Neural cell (in vitro differentiated cells): ENCODE data around the gene TADA2B. TPM values are rescaled to one million over a fixed set of nuclear protein-coding genes. Genes with fewer than 3 reads are reported as not detected.

ENCODE experiments used
- H2AFZ ChIP-seq: fragments of 200-600, 300-800 bp; sonication (generic), shearing (Covaris generic); 2 replicates; pipeline ENCODE4 v1.6.0; 2014; ENCODE audit warnings: low read depth, mild to moderate bottlenecking, antibody characterized with exemption, low read length, moderate library complexity
- H3F3A ChIP-seq: fragments of 200-600 bp; shearing (Covaris generic); 2 replicates; pipeline ENCODE4 v1.6.1; 2016; ENCODE audit warnings: mild to moderate bottlenecking, moderate library complexity, mixed read lengths, antibody characterized with exemption, low read length; ENCODE audit not compliant: insufficient read depth, poor library complexity, severe bottlenecking
- H3K27ac ChIP-seq: fragments of 200-600, 300-800 bp; sonication (generic), shearing (Covaris generic); 2 replicates; pipeline ENCODE4 v1.5.1; 2014; ENCODE audit warnings: mild to moderate bottlenecking, low read length, moderate library complexity
- H3K27me3 ChIP-seq: fragments of 300-800, 200-600 bp; sonication (generic), shearing (Covaris generic); 2 replicates; pipeline ENCODE4 v1.6.0; 2014; ENCODE audit warnings: mild to moderate bottlenecking, low read depth, low read length, moderate library complexity; ENCODE audit not compliant: insufficient read depth
- H3K36me3 ChIP-seq: fragments of 300-800, 200-600 bp; sonication (generic), shearing (Covaris generic); 2 replicates; pipeline ENCODE4 v1.5.1; 2014; ENCODE audit warnings: mild to moderate bottlenecking, antibody characterized with exemption, low read length, moderate library complexity; ENCODE audit not compliant: insufficient read depth
- H3K4me2 ChIP-seq: fragments of 300-800, 200-600 bp; sonication (generic), shearing (Covaris generic); 2 replicates; pipeline ENCODE4 v1.6.0; 2014; ENCODE audit warnings: mild to moderate bottlenecking, low read length
- H3K4me3 ChIP-seq: fragments of 300-800, 200-600 bp; sonication (generic), shearing (Covaris generic); 2 replicates; pipeline ENCODE4 v1.5.1; 2014; ENCODE audit warnings: mild to moderate bottlenecking, low read length, moderate library complexity
- H3K79me2 ChIP-seq: fragments of 200-600 bp; shearing (Covaris generic); replicated peaks from 2 replicates; pipeline ENCODE4 v1.6.0; 2014; ENCODE audit warnings: mild to moderate bottlenecking, low read length, moderate library complexity; ENCODE audit not compliant: insufficient read depth
- H3K9ac ChIP-seq: fragments of 300-800, 200-600 bp; sonication (generic), shearing (Covaris generic); 2 replicates; pipeline ENCODE4 v1.6.1; 2016; ENCODE audit warnings: mild to moderate bottlenecking, low read length, mixed read lengths
- H3K9me2 ChIP-seq: fragments of 200-600 bp; shearing (Covaris generic); 2 replicates; pipeline ENCODE4 v1.6.1; 2016; ENCODE audit warnings: mild to moderate bottlenecking, low read length, mixed read lengths; ENCODE audit not compliant: insufficient read depth
- H3K9me3 ChIP-seq: fragments of 200-600, 300-800 bp; sonication (generic), shearing (Covaris generic); 2 replicates; pipeline ENCODE4 v1.6.1; 2016; ENCODE audit warnings: mild to moderate bottlenecking, mixed run types, low read length, moderate library complexity, mixed read lengths
- H4K20me1 ChIP-seq: fragments of 200-600 bp; shearing (Covaris generic); 2 replicates; pipeline ENCODE4 v1.6.1; 2016; ENCODE audit warnings: mild to moderate bottlenecking, mixed run types; ENCODE audit not compliant: insufficient read depth
- CTCF ChIP-seq: fragments of 450-650 bp; IDR thresholded peaks from 2 replicates; pipeline ENCODE4 v1.5.1; 2014; ENCODE audit warnings: antibody characterized with exemption, mild to moderate bottlenecking, moderate library complexity; ENCODE audit not compliant: poor library complexity, severe bottlenecking
- EP300 ChIP-seq: fragments of 450-650 bp; conservative IDR thresholded peaks from 2 replicates; pipeline ENCODE4 v1.6.1; 2014; ENCODE audit warnings: antibody characterized with exemption, mild to moderate bottlenecking, moderate library complexity; ENCODE audit not compliant: poor library complexity, severe bottlenecking
- EZH2 ChIP-seq: fragments of 200-600, 300-800 bp; shearing (Covaris generic), sonication (generic); IDR thresholded peaks from 2 replicates; pipeline ENCODE4 v1.6.1; 2014; ENCODE audit warnings: antibody characterized with exemption, low read length, borderline replicate concordance, mild to moderate bottlenecking; ENCODE audit not compliant: insufficient read depth, poor library complexity, severe bottlenecking
- MXI1 ChIP-seq: fragments of 450-650 bp; conservative IDR thresholded peaks from 2 replicates; pipeline ENCODE4 v1.6.1; 2014; ENCODE audit warnings: antibody characterized with exemption, mild to moderate bottlenecking; ENCODE audit not compliant: poor library complexity, severe bottlenecking
- POLR2AphosphoS5 ChIP-seq: IDR thresholded peaks from 2 replicates; pipeline ENCODE4 v1.6.1; 2012
- RAD21 ChIP-seq: fragments of 450-650 bp; conservative IDR thresholded peaks from 2 replicates; pipeline ENCODE4 v1.6.1; 2014; ENCODE audit warnings: antibody characterized with exemption, mild to moderate bottlenecking, moderate library complexity
- REST ChIP-seq: IDR thresholded peaks from 2 replicates; pipeline ENCODE4 v1.6.1; 2012; ENCODE audit warnings: borderline replicate concordance
- SMC3 ChIP-seq: fragments of 450-650 bp; conservative IDR thresholded peaks from 2 replicates; pipeline ENCODE4 v1.6.1; 2014; ENCODE audit warnings: antibody characterized with exemption, mild to moderate bottlenecking, moderate library complexity; ENCODE audit not compliant: poor library complexity
- TAF1 ChIP-seq: IDR thresholded peaks from 2 replicates; pipeline ENCODE4 v1.6.1; 2012; ENCODE audit warnings: low read depth
- polyA plus RNA-seq: library from polyadenylated mRNA; depleted of rRNA; stranded (reverse); fragments of >200 nt; gene quantifications from 2 replicates; pipeline ENCODE4 v1.2.3, GENCODE V29; 2014

Gene TADA2B
- polyA plus RNA-seq, 1 donor from 2014 or later = 13.9 TPM

- Histone ChIP-seq H3K9ac (no peak overlapping the region), H3K27ac (no peak overlapping the region), H3K9me2 (no peaks in the 10 kb centered on the region), H3K79me2 (no peaks in the 10 kb centered on the region), H3K27me3 (no peaks in the 10 kb centered on the region), H3K4me2 (no peak overlapping the region), H4K20me1 (no peaks in the 10 kb centered on the region), H3K4me3 (no peak overlapping the region), H3K9me3 (no peaks in the 10 kb centered on the region), H3K36me3 (no peaks in the 10 kb centered on the region), H3F3A (no peaks in the 10 kb centered on the region), H2AFZ (no peak overlapping the region)
- TF ChIP-seq EP300 (no peak), TAF1 (no peak), REST (no peak), POLR2AphosphoS5 (no peak), MXI1 (no peak)
These were observed 21.8 kb upstream of the TADA2B start for GRCh38 chr4:7021355-7021754.

DNA sequence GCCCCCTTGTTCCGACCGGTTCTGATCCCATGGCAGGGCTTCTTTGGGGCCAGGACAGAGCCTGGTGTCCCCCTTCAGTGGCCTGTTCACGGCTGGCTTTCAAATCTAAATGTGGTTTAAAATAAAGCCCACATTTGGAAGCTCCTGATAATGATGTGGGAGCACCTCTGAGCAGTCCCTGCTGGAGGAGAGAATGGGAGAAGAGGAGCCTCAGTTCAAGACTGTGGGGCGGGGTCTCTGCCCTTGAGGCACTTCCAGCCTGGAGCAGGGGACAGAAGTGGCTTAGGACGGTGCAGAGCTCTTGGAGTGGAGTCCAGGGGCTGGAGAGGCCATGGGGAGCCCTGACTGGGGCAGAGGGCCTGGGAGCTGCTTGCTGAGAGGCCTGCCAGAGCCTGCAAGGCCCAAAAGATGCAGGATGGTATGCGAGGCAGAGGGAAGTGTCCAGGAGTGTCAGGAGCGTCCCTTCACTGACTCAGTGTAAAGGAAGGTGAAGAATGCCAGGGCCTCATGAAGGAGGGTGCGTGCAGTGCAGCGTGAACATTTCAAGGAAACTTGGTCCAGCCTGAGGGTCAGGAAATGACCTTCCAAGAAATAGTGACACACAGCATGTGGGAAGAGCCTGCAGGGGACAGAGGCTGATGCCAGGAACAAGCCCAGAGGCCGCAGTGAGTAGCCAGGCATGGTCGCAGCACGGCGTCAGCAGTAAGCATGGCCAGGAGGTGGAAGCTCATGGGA is 21.1 kb upstream of the TADA2B start:
- Histone ChIP-seq H3K36me3 (no peaks in the 10 kb centered on the region), H3K9me3 (no peaks in the 10 kb centered on the region), H3K9me2 (no peaks in the 10 kb centered on the region), H3F3A (no peaks in the 10 kb centered on the region), H3K27me3 (no peaks in the 10 kb centered on the region), H3K27ac (no peak overlapping the region), H3K4me3 (no peak overlapping the region), H3K4me2 (no peak overlapping the region), H4K20me1 (no peaks in the 10 kb centered on the region), H3K79me2 (no peaks in the 10 kb centered on the region), H2AFZ (no peak overlapping the region), H3K9ac (no peak overlapping the region)
- TF ChIP-seq EP300 (no peak), MXI1 (no peak), RAD21 (no peak), TAF1 (no peak)

DNA sequence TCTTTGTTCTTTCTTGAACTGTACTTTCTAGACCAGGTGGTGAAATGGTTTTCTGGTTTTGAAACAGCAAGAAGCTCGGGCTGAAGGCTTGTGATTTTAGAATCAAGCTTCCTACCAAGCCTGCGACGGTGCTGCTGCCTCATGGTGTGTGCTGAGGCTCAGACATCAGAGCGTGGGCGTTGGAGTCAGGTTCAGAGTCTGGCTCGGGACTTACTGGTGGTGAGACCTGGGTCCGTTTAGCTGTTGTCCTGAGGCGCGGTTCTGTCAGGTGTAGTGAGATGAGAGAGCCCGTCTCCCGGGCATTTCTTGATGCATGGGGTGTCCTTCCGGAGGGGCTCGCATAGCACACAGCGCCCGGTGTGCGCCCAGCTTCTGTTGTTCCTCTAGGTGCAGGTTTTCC is 19.7 kb upstream of the TADA2B start:
- no peaks in the 10 kb centered on the region for H3K9me2 ChIP-seq
- no peak overlapping the region for H3K27ac ChIP-seq
- no peak for TF ChIP-seq CTCF
- no peak for TF ChIP-seq RAD21
- no peak for TF ChIP-seq SMC3
- TF ChIP-seq POLR2AphosphoS5 = no peak
- TF ChIP-seq REST = no peak
- no peak for TF ChIP-seq MXI1
- TF ChIP-seq EZH2 = no peak
- no peak for TF ChIP-seq EP300
- no peak for TF ChIP-seq TAF1
- no peaks in the 10 kb centered on the region for H3K36me3 ChIP-seq
- no peak overlapping the region for H3K4me2 ChIP-seq
- H3K9me3 ChIP-seq = no peaks in the 10 kb centered on the region
- no peak overlapping the region for H2AFZ ChIP-seq
- no peaks in the 10 kb centered on the region for H3F3A ChIP-seq
- no peaks in the 10 kb centered on the region for H4K20me1 ChIP-seq
- H3K27me3 ChIP-seq = no peaks in the 10 kb centered on the region
- H3K9ac ChIP-seq = no peak overlapping the region
- no peaks in the 10 kb centered on the region for H3K79me2 ChIP-seq
- H3K4me3 ChIP-seq = no peak overlapping the region
